Ascending aorta (tissue), 2 donors: ENCODE results near the gene VSNL1. TPM values are rescaled to one million over a fixed set of nuclear protein-coding genes. Genes with fewer than 3 reads are reported as not detected.

Source experiments
- DNase-seq, 2 donors: peaks; one replicate each; pipeline ENCODE4 v3.0.0-alpha.2; 2019; ENCODE audit warnings: low spot score in 2 of 2
- H3K27ac ChIP-seq, 2 donors: fragments of 200-600 bp; sonication (generic); one replicate each; pipeline ENCODE4 v1.5.1; 2016 to 2017; ENCODE audit warnings: mild to moderate bottlenecking in 1 of 2
- H3K27me3 ChIP-seq: fragments of 200-600 bp; sonication (generic); one replicate; pipeline ENCODE4 v1.5.1; 2017
- H3K36me3 ChIP-seq, 2 donors: fragments of 200-600 bp; sonication (generic); one replicate each; pipeline ENCODE4 v1.5.1; 2016
- H3K4me1 ChIP-seq, 2 donors: fragments of 200-600 bp; sonication (generic); one replicate each; pipeline ENCODE4 v1.5.1; 2016 to 2017; ENCODE audit warnings: mild to moderate bottlenecking in 1 of 2
- H3K4me3 ChIP-seq, 2 donors: fragments of 200-600 bp; sonication (generic); one replicate each; pipeline ENCODE4 v1.5.1; 2016 to 2017; ENCODE audit warnings: mild to moderate bottlenecking in 1 of 2
- H3K9me3 ChIP-seq, 2 donors: fragments of 200-600 bp; sonication (generic); one replicate each; pipeline ENCODE4 v1.5.1; 2016
- CTCF ChIP-seq, 3 experiments: fragments of 200-600 bp in 2 of 3; fragments of 450-650 bp in 1 of 3; sonication (generic) in 2 of 3; IDR thresholded peaks; one replicate each; pipeline ENCODE4 v1.5.1; 2016 to 2019; ENCODE audit warnings: antibody characterized with exemption in 3 of 3, mild to moderate bottlenecking in 1 of 3, moderate library complexity in 1 of 3
- intact Hi-C: fragments of 100-400 bp; cut with DNase I; formaldehyde crosslinking; loops from one replicate; pipeline ENCODE4 v1.15.1; 2023
- total RNA-seq: library from RNA; depleted of rRNA; stranded (reverse); fragments of >200 nt; gene quantifications from one replicate; pipeline ENCODE4 v1.1.0, GENCODE V29; 2016

The VSNL1 gene
- total RNA-seq, 1 donor from 2014 or later = not detected

DNA sequence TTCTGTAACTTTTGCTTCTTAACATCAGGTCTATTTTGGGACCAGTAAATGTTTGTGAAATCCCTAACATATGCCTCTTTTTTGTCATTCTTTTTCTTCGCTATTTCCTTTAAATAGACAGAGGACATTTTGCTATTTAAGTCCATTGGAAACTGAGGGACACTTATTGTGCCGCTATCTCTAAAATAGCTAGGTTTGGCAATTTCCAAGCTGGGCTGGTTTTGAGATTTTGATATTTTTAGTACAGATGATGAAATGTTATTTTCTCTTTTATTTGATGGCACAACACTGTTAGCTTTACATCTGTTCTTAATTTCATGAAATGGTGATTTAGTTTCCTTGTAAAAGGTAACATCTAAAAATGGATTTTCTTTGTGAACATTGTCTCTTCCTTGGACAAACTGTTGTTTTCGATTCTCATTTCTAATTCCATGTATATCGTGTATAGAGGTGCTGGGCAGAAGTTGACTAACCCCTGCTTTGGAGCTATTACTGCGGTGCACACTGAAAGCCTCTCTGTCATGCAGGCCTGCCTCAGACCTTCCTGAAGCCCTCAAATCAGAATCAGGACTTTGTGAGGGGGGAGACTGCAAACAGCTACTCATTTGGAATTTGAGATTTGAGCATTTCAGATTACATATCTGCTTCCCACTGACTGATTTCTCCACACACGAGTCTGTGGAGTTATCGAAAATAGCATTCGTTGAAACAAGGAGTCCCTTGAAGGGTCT, 22.9 kb upstream of the VSNL1 start:
- no peaks in the 10 kb centered on the region for H3K9me3 ChIP-seq
- DNase-seq = no peak
- intact Hi-C loops = loop anchor here (1.0 kb wide), 1 partner anchor 237 kb away; the partner anchor contains the start of gene GEN1
- peak overlapping the region in 1 of 2 donors; percentile 20 for H3K27ac ChIP-seq
- H3K27me3 ChIP-seq = no peaks in the 10 kb centered on the region
- H3K36me3 ChIP-seq = no peaks in the 10 kb centered on the region
- H3K4me1 ChIP-seq = peaks cover 0 to 3% of the 10 kb centered on the region in 2 donors
- TF ChIP-seq CTCF (IDR thresholded peaks at IDR 0.05) = no peak
- H3K4me3 ChIP-seq = peak overlapping the region; percentile 42 to 61

- peak; percentile 16 to 86 for DNase-seq
- Histone ChIP-seq H3K9me3 (no peaks in the 10 kb centered on the region), H3K4me3 (peak within 1 kb of the TSS; percentile 42 to 61), H3K27me3 (no peaks in the 10 kb centered on the region), H3K27ac (peak within 1 kb of the TSS in 1 of 2 donors; percentile 20), H3K4me1 (peaks cover 0 to 3% of the 10 kb centered on the region in 2 donors), H3K36me3 (no peaks in the 10 kb centered on the region)
- intact Hi-C loops = loop anchor here (1.0 kb wide), 1 partner anchor 236 kb away; the partner anchor contains the start of gene GEN1
- TF ChIP-seq CTCF (IDR thresholded peaks at IDR 0.05) = no peak
Measured at GRCh38 chr2:17518212-17519154, 22.0 kb upstream of the VSNL1 start, which contains the start of gene RAD51AP2. TSS of gene RAD51AP2 (minus strand) at chr2:17518440. CDS start at chr2:17518415, 25 bp downstream.

DNA sequence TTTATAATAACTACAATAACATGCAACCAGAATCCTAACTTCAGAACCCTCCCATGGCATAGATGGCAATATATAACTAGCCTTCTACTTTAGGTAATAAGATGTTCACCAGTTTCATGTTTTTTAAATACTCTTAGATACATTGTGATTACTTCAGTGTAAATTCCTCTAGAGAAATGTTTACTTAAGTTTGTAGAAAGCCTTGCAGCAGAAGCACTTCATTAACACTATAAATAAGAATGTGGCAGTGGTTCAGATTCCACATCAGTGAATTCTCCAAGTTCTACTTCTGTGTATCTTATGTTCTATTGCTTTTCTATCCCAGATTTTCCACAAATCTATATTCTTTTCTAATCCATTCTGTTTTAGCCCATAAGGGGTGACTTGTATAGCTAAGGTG, 21.0 kb upstream of the VSNL1 start:
- TF ChIP-seq CTCF (IDR thresholded peaks at IDR 0.05) = no peak
- Histone ChIP-seq H3K4me1 (peaks cover 0 to 3% of the 10 kb centered on the region in 2 donors), H3K27ac (no peak overlapping the region), H3K27me3 (no peaks in the 10 kb centered on the region), H3K36me3 (no peaks in the 10 kb centered on the region), H3K4me3 (no peak overlapping the region), H3K9me3 (no peaks in the 10 kb centered on the region)
- intact Hi-C loops = no loop called here
- DNase-seq = no peak

GRCh38 chr2:17520761-17521160, 19.7 kb upstream of the VSNL1 start:
- intact Hi-C loops = no loop called here
- TF ChIP-seq CTCF (IDR thresholded peaks at IDR 0.05) = no peak

GRCh38 chr2:17521621-17522020, 18.9 kb upstream of the VSNL1 start:
- no peak for TF ChIP-seq CTCF (IDR thresholded peaks at IDR 0.05)
- H3K4me3 ChIP-seq = no peak overlapping the region
- H3K36me3 ChIP-seq = no peaks in the 10 kb centered on the region
- no peak for DNase-seq
- no peaks in the 10 kb centered on the region for H3K27me3 ChIP-seq
- intact Hi-C loops = no loop called here
- peaks cover 0 to 3% of the 10 kb centered on the region in 2 donors for H3K4me1 ChIP-seq
- no peaks in the 10 kb centered on the region for H3K9me3 ChIP-seq
- H3K27ac ChIP-seq = no peak overlapping the region

More at GRCh38 chr2:17520761-17521160, 19.7 kb upstream of the VSNL1 start:
- Histone ChIP-seq H3K27me3 (no peaks in the 10 kb centered on the region), H3K4me3 (no peak overlapping the region), H3K9me3 (no peaks in the 10 kb centered on the region), H3K36me3 (no peaks in the 10 kb centered on the region), H3K4me1 (peaks cover 0 to 3% of the 10 kb centered on the region in 2 donors), H3K27ac (no peak overlapping the region)
- DNase-seq = no peak
